HG02943 (cell line): ENCODE data around the gene PRKN.

Experiments
- ATAC-seq: cut with Tn5 transposase; IDR thresholded peaks from one replicate; pipeline ENCODE4 v1.9.1; 2021; ENCODE audit warnings: mild to moderate bottlenecking, low read depth, moderate library complexity; ENCODE audit not compliant: unreplicated experiment

Gene PRKN

DNA sequence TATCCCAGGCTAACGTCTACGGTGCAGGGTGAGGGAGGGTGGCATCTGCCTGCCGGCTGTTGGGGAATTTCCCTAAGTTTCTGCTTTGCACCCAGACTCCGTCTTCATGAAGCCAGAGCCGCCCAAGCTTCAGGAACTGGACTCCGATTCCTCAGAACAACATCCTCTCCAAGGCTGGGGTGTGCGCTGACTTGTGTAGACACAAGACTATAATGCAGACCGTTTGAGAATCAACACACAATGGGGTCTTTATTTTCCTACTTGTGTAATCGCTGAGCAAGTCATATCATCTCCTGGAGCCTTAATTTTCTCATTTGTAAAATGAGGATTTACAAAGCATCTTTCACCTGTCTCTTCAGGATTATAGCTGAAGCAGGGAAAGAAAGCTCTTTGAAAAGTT lies 1293.2 kb downstream of the PRKN start:
- ATAC-seq = no peak

DNA sequence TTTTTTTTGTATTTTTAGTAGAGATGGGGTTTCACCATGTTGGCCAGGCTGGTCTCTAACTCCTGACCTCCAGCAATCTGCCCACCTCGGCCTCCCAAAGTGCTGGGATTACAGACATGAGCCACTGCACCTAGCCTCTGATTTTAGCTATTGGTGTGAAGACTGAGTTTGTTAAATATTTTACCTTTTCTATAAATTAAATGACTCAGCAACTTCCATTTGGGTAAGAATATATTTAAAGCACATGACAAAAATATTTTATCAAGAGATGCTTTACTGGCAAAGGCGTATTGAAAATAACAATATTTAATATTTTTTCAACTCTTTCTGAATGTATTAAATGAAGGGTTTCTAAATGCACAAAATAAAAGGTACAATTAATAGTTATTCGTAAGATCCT lies 1295.0 kb downstream of the PRKN start:
- ATAC-seq = no peak

DNA sequence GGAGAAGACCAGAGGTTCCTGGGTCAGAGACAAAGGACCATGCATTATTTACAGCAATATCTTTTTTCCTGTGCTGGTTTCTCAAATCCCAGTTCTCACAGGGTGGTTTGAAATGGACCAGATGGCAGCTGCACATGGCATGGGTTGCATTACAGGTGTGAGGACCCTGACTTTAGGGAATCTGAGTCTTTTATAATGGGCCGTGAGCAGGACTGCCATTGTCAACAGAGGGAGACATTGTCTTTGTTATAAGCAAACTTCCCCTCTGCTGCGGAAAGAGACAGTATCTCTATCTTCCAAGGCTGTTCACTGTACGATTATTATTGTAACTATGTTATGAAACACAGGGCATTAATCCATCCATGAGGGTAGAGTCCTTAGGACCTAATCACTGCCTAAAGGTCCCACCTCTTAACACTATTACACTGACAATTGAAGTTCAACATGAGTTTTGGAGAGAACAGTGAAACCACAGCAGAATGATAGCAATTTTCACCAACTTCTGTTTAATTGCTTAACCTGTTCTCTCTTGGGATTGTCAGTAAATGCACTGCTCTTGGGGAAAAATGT lies 1297.6 kb downstream of the PRKN start:
- no peak for ATAC-seq

DNA sequence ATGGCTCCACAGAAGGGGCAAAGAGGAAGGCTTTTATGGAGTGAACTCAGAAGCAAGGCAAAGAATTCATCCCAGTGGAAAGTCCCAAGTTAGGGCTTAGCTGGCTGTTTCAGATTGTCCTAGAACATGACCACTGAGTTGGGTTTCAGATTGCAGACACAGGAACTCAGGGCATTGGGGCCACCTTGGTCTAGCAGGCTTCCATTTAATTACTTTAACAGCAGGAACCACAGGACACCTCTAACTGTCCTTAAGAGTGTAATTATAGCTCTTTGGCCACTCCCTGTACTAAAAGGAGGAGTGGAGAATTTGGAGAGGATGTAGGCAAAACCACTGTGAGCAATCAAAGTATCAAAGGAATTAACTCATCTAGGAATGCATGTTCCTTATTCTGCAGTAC lies 1303.1 kb downstream of the PRKN start:
- no peak for ATAC-seq

DNA sequence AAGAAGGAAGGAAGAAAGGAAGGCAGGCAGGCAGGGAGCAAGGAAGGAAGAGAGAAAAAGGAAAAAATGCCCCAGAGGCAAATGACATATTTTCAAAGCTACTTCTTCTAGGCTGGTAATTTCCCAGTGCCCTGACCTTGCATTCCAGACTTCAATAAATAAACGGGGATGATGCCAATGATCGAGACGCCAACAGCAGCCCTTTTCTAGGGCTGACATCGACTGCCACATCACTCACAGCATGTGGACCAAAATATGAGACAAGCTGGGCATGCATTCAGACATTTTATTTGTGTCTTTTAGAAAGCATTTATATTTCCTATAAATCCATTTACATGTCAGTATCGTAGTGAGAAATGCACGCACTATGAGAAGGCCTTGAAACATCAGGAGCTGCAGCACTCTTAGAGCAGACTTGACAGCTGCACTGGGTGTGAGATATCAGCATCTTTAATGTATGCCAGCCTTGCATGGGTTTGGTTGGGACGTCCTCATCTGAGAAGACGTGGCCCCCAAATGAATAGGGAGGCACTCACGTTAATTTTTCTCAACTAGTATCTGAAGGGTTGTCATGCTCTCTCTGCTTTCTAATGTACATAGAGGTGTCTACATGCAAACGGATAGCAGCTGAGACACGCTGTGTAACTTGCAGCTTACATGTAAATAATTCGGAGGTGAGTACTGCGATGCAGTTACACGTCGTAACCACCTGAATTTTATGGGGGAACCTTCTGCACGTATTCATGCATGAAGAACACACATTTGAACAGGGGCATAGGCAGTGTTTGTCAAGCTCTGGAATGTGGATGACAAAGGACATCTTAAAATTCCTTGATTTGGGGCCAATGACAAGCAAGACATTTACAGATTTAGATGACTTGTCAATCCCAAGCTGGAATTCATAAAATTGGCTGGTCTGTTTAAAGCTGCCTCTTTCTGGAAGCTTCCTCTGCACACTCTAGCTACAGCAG lies 1304.6 kb downstream of the PRKN start:
- no peak for ATAC-seq

DNA sequence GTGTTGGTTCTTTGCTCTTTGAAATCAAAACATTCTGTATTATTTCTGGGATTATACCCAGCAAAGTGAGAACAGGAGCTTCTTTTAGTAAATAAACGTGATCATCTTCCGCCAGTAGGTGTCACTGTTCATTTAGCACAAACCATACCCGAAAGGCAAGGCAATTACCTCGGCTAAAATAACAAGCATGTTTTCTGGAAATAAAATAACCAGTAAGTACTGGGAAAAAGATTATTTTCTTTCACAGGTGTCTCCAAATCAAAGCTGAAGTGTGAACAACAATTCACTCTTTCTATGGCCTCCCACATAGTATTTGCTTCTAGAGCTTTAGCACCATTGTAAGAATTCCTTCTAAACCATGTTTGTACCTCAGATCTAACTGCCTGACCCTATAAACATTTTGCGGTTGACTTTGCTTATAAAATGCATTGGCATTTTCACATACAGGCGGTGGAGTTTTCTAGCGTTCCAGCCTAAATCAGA lies 1309.1 kb downstream of the PRKN start:
- peak; percentile 62 for ATAC-seq

DNA sequence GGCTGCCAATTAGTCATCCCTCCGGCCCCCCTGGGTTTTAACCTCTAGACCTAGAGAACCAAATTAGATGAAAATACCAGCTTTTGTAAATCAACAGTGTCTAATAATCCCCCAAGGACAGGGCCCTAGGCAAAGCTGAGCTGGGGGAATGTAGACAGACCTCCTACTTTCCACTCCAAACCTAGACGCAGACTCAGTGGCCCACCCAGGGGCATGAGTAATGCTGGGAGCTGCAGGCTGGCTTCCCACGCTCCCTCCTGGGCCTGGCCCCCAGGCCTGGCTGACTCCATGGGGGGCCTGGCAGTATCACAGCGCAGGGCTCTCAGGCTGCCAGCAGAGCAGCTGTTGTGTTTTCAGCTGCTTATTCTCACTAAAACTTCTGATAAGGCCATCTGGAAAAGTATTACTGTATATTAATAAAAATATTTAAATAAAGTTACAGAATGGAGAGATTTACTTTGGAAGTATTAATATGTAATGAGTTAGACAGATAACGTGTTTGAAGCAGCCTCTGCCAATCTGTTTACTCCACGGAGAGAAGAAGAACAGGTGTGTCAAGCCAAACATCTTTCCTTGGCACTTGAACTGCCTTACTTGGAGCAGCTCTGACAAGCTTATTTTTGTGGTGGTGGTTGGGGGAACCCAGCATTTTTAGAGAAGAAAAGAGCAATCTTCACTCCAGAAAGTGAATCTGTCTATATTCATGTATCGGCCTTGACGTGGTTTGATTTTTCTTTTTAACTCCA lies 1309.7 kb downstream of the PRKN start:
- no peak for ATAC-seq

DNA sequence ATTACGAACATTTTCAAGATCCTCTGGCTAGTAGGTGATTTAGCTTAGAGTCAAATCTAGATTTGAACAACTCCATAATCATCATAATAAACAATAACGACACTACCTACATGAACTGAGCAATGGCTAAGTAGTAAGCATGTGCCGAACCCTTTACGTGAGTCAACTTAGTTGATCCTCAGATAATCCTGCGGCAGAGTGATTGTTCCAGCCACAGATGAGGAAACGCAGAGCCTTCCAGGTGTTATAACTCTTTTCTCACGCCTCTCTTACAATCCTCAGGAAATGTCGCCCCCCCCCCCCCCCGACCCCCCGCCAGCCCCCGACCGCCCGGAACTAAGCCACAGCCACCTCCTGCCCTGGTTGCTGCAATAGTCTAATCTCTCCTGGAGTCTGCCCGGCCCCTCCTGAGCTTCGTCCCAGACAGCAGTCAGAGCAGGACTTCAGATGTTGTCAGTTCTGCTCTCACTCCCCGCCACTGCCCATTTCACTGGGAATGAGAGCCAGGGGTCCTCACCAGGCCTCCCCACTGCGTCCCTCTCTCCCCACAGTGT lies 1312.2 kb downstream of the PRKN start:
- no peak for ATAC-seq

DNA sequence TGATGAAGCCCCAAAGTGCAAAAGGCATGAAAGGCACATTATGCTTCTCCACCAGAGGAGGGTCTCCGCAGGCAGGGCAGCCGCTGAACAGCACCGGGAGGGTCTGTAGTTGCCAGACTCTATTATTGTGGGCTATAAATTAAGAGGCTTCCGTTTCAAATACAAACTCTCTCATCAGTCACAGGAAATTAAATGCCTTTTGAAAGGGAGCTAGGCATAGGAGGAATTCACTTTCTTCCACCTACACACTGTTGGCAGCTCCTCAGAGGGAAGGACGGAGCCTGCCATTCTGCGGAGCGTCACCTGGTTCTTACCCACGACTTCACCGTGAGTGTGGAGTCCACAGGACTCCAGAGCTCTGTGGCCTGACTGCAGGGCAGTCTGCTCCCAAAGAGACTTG lies 1312.9 kb downstream of the PRKN start:
- ATAC-seq = no peak

DNA sequence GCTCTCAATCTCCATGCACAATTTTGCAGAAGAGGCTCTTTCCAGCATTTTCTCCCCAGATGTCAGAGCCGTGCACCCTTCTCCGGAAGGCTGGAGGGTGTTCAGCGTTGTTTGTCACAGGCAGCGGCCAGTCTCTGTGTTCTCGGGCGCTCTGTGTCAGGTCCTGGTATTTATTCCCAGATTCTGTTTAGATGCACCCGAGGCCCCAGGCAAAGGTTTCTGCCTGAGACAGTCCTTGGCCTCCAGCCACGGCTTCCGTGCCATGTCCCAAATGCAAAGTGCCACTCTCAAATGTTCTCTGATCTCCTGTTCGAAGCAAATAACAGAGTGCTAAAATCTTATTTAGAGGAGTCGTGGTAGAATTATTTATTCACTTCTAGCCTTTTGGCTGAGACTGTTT lies 1313.4 kb downstream of the PRKN start:
- ATAC-seq = no peak

DNA sequence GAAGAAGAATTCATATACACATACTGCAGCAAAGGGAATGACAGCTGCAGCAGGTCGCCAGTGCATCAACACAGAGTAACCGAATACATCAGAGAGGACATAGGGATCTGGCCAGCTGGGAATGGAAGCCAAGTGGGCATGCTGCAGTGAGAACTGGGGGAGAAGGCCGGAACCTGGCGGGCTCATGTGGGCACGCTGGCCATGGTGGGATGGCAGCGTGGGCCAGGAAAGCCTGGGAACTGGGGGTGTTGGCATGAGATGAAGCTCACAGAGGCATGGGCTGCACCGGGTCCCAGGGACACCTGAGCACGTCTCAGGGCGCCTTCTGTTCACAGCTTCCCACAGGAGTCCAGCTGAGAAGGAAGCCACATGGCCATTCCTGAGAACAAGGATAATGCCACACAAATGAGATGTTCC lies 1314.2 kb downstream of the PRKN start:
- ATAC-seq = no peak

DNA sequence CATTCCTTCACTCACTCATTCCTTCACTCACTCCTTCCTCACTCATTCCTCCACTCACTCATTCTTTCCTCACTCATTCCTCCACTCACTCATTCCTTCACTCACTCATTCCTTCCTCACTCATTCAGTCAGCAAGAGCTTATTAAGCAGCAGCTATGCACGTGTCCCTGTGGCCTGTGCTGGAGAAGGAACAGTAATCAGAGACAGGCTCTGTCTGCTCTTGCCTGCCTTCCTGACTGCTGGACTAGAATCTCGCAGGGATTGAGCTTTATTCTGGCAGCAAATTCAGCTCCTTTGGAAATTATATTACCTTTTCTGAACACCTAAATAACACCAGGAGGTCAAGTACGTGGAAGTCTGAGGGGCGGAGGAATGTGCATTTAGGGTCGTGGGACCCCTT lies 1314.8 kb downstream of the PRKN start:
- ATAC-seq = no peak

DNA sequence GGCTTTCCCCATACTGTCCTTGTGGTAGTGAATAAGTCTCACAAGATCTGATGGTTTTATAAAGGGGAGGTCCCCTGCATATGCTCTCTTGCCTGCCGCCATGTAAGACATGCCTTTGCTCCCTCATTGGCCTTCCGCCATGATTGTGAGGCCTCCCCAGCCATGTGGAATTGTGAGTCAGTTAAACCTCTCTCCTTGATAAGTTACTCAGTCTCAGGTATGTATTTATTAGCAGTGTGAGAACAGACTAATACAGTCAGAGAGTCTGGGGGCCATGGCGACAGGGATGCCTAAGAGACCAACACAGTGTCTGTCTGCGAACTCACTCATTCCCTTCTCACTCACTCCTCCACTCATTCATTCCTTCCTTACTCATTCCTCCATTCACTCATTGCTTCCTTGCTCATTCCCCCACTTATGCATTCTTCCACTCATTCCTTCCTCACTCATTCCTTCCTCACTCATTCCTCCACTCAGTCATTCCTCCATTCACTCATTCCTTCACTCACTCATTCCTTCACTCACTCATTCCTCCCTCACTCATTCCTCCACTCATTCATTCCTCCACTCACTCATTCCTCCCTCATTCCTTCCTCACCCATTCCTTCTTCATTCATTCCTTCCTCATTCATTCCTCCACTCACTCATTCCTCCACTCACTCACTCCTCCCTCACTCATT lies 1316.2 kb downstream of the PRKN start:
- ATAC-seq = no peak

DNA sequence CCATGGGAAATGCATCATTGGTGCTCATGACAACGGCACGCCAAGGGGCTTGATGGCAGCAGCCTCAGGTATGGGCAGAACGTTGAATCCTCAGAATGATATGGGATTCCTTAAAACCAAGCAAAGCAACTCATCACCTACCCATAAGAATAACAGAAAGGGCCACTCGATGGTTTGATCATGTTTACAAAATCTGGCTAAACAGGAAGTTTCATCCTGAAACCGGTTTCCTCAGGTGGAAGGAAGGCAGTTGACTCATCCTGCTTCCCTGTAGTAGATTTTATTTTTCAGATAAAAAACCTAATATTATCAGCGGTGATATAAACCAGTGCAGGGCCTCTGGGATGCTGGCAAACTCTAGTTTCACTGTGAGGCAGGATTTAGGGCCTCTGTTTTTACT lies 1316.8 kb downstream of the PRKN start:
- ATAC-seq = no peak

DNA sequence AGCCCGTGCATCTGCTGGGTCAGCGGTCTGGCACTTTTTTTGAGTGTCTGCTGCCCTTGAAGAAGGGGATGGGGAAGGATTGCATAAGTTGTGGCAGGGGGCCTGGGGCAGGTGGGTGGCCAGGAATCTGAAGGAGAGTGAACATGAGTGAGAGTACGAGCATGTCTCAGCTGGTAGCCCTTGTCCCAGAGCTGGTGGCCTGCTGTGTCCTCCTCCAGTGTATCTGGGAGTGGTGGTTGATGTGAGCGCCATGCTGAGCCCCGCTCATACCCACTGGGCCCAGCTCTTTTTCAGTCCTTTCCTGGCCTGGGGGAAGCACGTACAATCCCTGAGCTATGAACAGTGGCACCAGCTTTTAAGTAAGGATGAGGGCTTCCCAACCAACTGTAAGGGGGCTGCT lies 1317.5 kb downstream of the PRKN start:
- no peak for ATAC-seq

DNA sequence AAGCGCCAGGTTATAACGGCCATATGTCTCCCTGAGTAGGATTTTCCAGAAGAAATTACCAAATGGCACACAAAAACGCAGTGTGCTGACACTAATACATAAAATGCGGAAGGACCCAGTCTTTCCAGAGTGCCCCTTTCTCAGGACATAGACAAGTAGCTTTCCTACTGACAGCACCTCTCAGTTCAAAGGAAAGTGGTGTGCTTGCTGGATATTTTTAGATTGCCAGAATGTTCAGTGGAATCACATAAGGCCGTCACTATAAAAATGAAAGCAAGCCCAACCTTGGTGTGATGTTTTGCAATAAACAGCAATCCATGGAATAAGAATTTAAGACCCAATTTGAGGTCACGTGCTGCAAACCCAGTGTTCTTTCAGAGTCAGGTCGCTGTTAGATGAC lies 1318.2 kb downstream of the PRKN start:
- ATAC-seq = no peak

DNA sequence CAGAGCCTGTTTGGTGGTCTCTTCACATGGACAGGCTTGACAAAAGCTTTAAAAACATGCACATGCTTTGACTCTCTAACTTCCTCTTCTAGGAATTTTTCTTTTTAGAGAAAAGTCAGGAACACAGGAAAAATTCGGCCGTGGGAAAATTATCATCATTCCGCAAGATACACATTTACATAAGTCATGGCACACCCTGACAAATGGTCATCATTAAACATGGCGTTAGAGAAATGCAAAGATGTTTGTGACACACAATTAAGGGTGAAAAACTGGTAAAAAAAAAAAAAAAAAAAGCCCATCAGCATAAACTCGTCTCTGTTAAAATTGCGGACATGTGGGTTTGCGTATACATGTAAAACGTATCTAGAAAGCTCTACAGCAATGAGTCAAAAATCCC lies 1319.5 kb downstream of the PRKN start:
- ATAC-seq = no peak

DNA sequence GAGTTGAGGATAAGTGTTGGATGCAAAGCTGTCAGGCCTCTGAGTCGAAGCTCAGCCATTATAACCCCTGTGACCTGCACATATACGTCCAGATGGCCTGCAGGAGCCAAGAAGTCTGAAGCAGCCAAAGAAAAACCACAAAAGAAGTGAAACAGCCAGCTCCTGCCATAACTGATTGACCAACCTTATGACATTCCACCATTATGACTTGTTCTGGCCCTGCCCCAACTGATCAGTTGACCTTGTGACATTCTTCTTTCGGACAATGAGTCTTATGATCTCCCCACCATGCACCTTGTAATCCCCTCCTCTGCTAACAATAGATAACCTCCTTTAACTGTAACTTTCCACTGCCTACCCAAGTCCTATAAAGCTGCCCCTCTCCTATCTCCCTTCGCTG lies 1320.0 kb downstream of the PRKN start:
- ATAC-seq = no peak

DNA sequence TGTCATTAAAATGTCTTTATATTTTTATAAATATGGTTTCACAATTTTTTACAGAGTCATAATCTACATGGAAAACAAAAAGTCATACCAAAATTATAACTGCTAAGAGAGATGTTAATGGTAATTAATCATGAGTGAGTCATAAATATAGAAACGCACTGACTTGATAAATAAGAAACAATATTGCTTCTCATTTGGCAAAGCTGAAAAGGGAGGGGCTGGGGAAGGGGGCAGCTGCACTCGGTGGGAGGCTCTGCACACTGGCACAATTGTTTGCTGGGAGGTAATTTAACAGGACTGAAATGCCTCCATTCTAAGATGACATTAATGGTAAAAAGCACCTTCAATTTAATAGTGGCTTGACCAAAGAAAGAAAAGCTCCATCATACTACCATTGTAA lies 1320.5 kb downstream of the PRKN start:
- no peak for ATAC-seq

DNA sequence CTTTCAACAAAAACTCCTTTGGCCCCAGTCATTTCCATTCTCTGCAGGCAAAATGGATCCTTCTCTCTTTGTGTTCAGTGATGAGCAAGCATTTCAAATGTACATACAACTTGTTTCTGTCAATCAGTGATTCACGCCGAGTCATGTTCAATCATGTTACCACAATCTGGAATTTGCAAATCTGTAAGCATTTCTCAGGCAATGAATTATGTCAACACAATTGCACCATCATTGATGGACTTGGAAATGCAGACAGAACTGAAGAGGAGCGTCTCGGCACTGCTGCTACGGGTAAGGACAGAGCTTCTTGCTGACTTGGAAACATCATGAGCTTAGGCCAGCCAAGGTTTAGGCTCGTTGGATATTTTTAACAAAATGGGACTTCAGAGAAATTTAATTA lies 1320.9 kb downstream of the PRKN start:
- ATAC-seq = no peak
